SK-N-MC (cell line): ENCODE data around the gene KIF25.
"Not testable (repeated sequence)": the region's sequence is repeated elsewhere in the genome, so short reads cannot be mapped to it uniquely, and the experiment has no call there.

Source experiments
- DNase-seq: peaks from one replicate; pipeline ENCODE4 v3.0.0-alpha.2; 2011; ENCODE audit warnings: low read depth, low spot score
- H3K27ac ChIP-seq: fragments of 200-600 bp; sonication (generic); 2 replicates; pipeline ENCODE4 v1.5.1; 2016; ENCODE audit warnings: mixed run types
- H3K36me3 ChIP-seq: fragments of 200-600 bp; sonication (generic); 2 replicates; pipeline ENCODE4 v1.6.1; 2017; ENCODE audit warnings: antibody characterized with exemption, low read length, mixed read lengths; ENCODE audit not compliant: insufficient read depth
- H3K4me3 ChIP-seq: fragments of 200-600 bp; sonication (generic); 2 replicates; pipeline ENCODE4 v1.5.1; 2016
- H3K9ac ChIP-seq: fragments of 200-600 bp; sonication (generic); 2 replicates; pipeline ENCODE4 v1.8.0; 2017; ENCODE audit warnings: mixed run types, mixed read lengths; ENCODE audit not compliant: insufficient read length
- H3K9me3 ChIP-seq: fragments of 200-600 bp; sonication (generic); 2 replicates; pipeline ENCODE4 v1.6.1; 2017; ENCODE audit warnings: low read depth, mild to moderate bottlenecking, antibody characterized with exemption, low read length, moderate library complexity, mixed read lengths
- EZH2 ChIP-seq: fragments of 200-600 bp; sonication (generic); IDR thresholded peaks from one replicate; pipeline ENCODE4 v1.6.1; 2017; ENCODE audit warnings: antibody characterized with exemption
- FOXP2 ChIP-seq: optimal IDR thresholded peaks from 2 replicates; pipeline ENCODE3; 2011; ENCODE audit warnings: mild to moderate bottlenecking, moderate library complexity; ENCODE audit not compliant: insufficient read depth; ENCODE audit errors: extremely low read length, control extremely low read depth
- POLR2AphosphoS5 ChIP-seq: IDR thresholded peaks from 2 replicates; pipeline ENCODE4 v1.6.1; 2012; ENCODE audit warnings: mild to moderate bottlenecking, low read depth, low read length, borderline replicate concordance

Gene KIF25

DNA sequence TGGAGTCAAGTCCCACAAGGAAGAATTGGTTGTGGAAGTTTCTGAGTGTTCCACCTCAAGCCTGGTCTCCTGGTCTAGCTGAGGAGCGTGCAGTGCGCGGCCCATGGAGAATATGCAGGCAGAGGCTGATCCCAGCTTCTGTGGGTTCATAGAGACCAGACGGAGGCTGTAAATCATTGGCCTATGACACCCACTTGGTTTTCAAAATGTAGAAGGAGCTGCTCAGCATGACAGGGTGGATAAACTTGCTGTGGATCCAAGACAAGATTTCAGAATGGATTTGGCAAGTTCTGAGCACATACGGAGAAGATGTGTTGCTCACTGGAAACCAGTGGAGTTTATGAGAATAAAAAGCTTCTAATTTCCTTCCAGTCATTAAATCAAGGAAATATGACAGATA is 744 bp downstream of the KIF25 start:
- Histone ChIP-seq H3K9me3 (no peaks in the 10 kb centered on the region), H3K36me3 (no peaks in the 10 kb centered on the region), H3K9ac (no peak overlapping the region), H3K4me3 (no peak overlapping the region), H3K27ac (no peak overlapping the region)
- DNase-seq = no peak
- no peak for TF ChIP-seq FOXP2
- TF ChIP-seq POLR2AphosphoS5 = no peak
- TF ChIP-seq EZH2 = no peak

DNA sequence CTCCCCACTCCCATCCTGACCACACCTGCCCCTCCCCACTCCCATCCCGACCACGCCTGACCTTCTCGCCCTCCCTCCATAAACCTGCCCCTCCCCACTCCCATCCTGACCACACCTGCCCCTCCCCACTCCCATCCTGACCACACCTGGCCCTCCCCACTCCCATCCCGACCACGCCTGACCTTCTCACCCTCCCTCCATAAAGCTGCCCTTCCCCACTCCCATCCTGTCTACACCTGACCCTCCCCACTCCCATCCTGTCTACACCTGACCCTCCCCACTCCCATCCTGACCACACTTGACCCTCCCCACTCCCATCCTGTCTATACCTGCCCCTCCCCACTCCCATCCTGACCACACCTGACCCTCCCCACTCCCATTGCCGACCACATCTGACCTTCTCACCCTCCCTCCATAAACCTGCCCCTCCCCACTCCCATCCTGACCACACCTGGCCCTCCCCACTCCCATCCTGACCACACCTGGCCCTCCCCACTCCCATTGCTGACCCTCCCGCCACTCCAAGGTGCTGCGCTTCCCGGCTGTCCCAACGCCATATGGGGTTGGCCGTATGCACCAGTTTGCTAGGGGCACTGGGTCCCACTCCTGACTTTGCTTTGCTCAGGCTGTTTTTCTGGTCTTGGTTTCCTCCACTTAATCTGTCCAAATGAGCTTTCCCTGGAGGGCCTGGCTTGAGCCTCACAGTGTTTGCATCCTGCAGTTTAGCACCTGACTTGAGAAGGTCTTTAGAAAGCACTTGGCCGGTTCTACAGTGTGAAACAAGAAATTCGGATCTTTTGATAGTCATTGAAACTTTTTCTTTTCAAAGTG is 2.9 kb downstream of the KIF25 start:
- no peak overlapping the region for H3K9ac ChIP-seq
- no peak for DNase-seq
- no peaks in the 10 kb centered on the region for H3K9me3 ChIP-seq

GRCh38 chr6:168001029-168001332 is 3.5 kb downstream of the KIF25 start:
- H3K4me3 ChIP-seq = no peak overlapping the region
- H3K27ac ChIP-seq = no peak overlapping the region
- H3K9me3 ChIP-seq = no peaks in the 10 kb centered on the region
- no peak for TF ChIP-seq FOXP2
- TF ChIP-seq POLR2AphosphoS5 = no peak
- no peak for TF ChIP-seq EZH2
- no peak for DNase-seq
- H3K9ac ChIP-seq = no peak overlapping the region
- no peaks in the 10 kb centered on the region for H3K36me3 ChIP-seq

More for the DNA sequence above, 2.9 kb downstream of the KIF25 start:
- TF ChIP-seq FOXP2 (no peak), POLR2AphosphoS5 (no peak), EZH2 (no peak)
- Histone ChIP-seq H3K4me3 (no peak overlapping the region), H3K27ac (no peak overlapping the region), H3K36me3 (no peaks in the 10 kb centered on the region)

DNA sequence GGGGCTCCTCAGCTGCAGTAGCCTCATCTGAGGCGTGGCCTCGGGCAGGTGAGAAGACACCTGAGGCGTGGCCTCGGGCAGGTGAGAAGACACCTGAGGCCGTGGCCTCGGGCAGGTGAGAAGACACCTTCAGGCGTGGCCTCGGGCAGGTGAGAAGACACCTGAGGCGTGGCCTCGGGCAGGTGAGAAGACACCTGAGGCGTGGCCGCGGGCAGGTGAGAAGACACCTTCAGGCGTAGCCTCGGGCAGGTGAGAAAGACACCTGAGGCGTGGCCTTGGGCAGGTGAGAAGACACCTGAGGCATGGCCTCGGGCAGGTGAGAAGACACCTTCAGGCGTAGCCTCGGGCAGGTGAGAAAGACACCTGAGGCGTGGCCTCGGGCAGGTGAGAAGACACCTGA is 4.0 kb downstream of the KIF25 start:
- DNase-seq, H3K27ac ChIP-seq, H3K9ac ChIP-seq, H3K4me3 ChIP-seq, H3K9me3 ChIP-seq, H3K36me3 ChIP-seq: not testable (repeated sequence)

DNA sequence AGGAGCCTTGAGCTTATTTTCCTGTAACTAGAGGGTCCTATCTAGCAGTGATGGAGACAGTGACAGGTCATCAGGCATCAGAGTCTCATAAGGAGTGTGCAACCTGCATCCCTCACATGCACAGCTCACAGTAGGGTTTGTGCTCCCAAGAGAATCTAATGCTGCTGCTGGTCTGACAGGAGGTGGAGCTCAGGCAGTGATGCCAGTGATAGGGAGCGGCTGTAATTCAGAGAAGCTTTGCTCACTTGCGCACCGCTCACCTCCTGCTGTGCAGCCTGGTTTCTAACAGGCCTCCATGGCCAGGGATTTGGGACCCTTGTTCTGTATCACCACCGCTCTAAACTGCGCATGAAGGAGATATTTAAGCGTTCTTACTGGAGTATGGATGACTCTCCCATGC is 5.3 kb downstream of the KIF25 start:
- no peak overlapping the region for H3K4me3 ChIP-seq
- H3K36me3 ChIP-seq = no peaks in the 10 kb centered on the region
- no peak overlapping the region for H3K9ac ChIP-seq
- H3K27ac ChIP-seq = no peak overlapping the region
- H3K9me3 ChIP-seq = no peaks in the 10 kb centered on the region
- TF ChIP-seq FOXP2 = no peak
- no peak for TF ChIP-seq EZH2
- no peak for TF ChIP-seq POLR2AphosphoS5
- DNase-seq = no peak

GRCh38 chr6:168004023-168004422 is 6.6 kb downstream of the KIF25 start:
- peak overlapping the region; percentile 16 for H3K9ac ChIP-seq
- no peaks in the 10 kb centered on the region for H3K36me3 ChIP-seq
- DNase-seq = no peak
- H3K9me3 ChIP-seq = no peaks in the 10 kb centered on the region; the same call in 1 of the 2 replicates
- TF ChIP-seq POLR2AphosphoS5 (peak; percentile 51), FOXP2 (no peak)
- H3K4me3 ChIP-seq = peak overlapping the region; percentile 41
- H3K27ac ChIP-seq = peak overlapping the region; percentile 32; the same call in 1 of the 2 replicates

- no peak overlapping the region for H3K9ac ChIP-seq
- no peak overlapping the region for H3K4me3 ChIP-seq
- H3K27ac ChIP-seq = no peak overlapping the region
- TF ChIP-seq FOXP2 = no peak
- no peak for TF ChIP-seq EZH2
- no peak for TF ChIP-seq POLR2AphosphoS5
- peaks cover 4% of the 10 kb centered on the region for H3K9me3 ChIP-seq
- H3K36me3 ChIP-seq = no peaks in the 10 kb centered on the region
- DNase-seq = no peak
Observed at GRCh38 chr6:168004945-168005344, 7.5 kb downstream of the KIF25 start.

- H3K9ac ChIP-seq = no peak overlapping the region
- TF ChIP-seq POLR2AphosphoS5 = no peak
- no peak for TF ChIP-seq EZH2
- TF ChIP-seq FOXP2 = no peak
- H3K27ac ChIP-seq = no peak overlapping the region
- no peak overlapping the region for H3K4me3 ChIP-seq
- DNase-seq = no peak
- peaks cover 7% of the 10 kb centered on the region for H3K9me3 ChIP-seq
- H3K36me3 ChIP-seq = no peaks in the 10 kb centered on the region
Observed at GRCh38 chr6:168005796-168006195, 8.3 kb downstream of the KIF25 start.

GRCh38 chr6:168007592-168008338 is 10.3 kb downstream of the KIF25 start:
- H3K9ac ChIP-seq = no peak overlapping the region
- no peaks in the 10 kb centered on the region for H3K36me3 ChIP-seq
- H3K4me3 ChIP-seq = no peak overlapping the region
- peak; percentile 81 for DNase-seq
- TF ChIP-seq EZH2 = no peak
- TF ChIP-seq POLR2AphosphoS5 = no peak
- TF ChIP-seq FOXP2 = peak; percentile 41
- H3K9me3 ChIP-seq = peaks cover 16% of the 10 kb centered on the region
- H3K27ac ChIP-seq = peak overlapping the region; percentile 29; the same call in 1 of the 2 replicates
